Body of pancreas (tissue), 4 donors: ENCODE measurements around the gene EFNA3. TPM values are rescaled to one million over a fixed set of nuclear protein-coding genes. Genes with fewer than 3 reads are reported as not detected.

ENCODE experiments used
- ATAC-seq: fragments of 150-250 bp; one replicate; pipeline ENCODE4 v1.9.1; 2016
- DNase-seq, 4 donors: peaks; one replicate each; pipeline ENCODE4 v3.0.0-alpha.2; 2019
- H3K27ac ChIP-seq, 4 donors: fragments of 200-600 bp; sonication (generic); 1 replicate in 3 of 4; 2 replicates in 1 of 4; pipeline versions ENCODE4 v1.5.1 to v1.6.1; 2016 to 2019; ENCODE audit warnings: mild to moderate bottlenecking in 1 of 4, mixed read lengths in 1 of 4, moderate library complexity in 1 of 4
- H3K27me3 ChIP-seq, 2 donors: fragments of 200-600 bp; sonication (generic); one replicate each; pipeline ENCODE4 v1.6.0; 2016; ENCODE audit warnings: mild to moderate bottlenecking in 1 of 2
- H3K36me3 ChIP-seq, 2 donors: fragments of 200-600 bp; sonication (generic); replicated peaks in 1 of 2; 2 replicates each; pipeline ENCODE4 v1.5.1; 2016; ENCODE audit warnings: low read depth in 2 of 2; ENCODE audit not compliant: insufficient read depth in 1 of 2
- H3K4me1 ChIP-seq: fragments of 200-600 bp; sonication (generic); one replicate; pipeline ENCODE4 v1.6.0; 2016
- H3K4me3 ChIP-seq, 2 donors: fragments of 200-600 bp; sonication (generic); 1 replicate in 1 of 2; 2 replicates in 1 of 2; pipeline ENCODE4 v1.5.1; 2016 to 2019
- H3K9me3 ChIP-seq, 3 donors: fragments of 200-600 bp; sonication (generic); 1 replicate in 2 of 3; 2 replicates in 1 of 3; pipeline ENCODE4 v1.5.1; 2016
- CTCF ChIP-seq, 7 experiments: fragments of 450-650 bp in 4 of 7; fragments of 200-600 bp in 3 of 7; sonication (generic) in 3 of 7; IDR thresholded peaks; one replicate each; pipeline ENCODE4 v1.5.1; 2016 to 2019; ENCODE audit warnings: antibody characterized with exemption in 7 of 7
- POLR2A ChIP-seq, 3 donors: fragments of 450-650 bp; IDR thresholded peaks; one replicate each; pipeline ENCODE4 v1.6.1; 2016; ENCODE audit warnings: antibody characterized with exemption in 3 of 3, mild to moderate bottlenecking in 2 of 3
- WGBS, 2 donors: methylation state at CpG; one replicate each; pipeline ENCODE4 v1.1.5; 2017; 5-methylcytosine and 5-hydroxymethylcytosine counted together
- intact Hi-C: fragments of 100-400 bp; cut with DNase I; formaldehyde crosslinking; loops from one replicate; pipeline ENCODE4 v1.15.1; 2023
- total RNA-seq, 2 donors: library from RNA; depleted of rRNA; stranded (reverse); fragments of >200 nt; gene quantifications; one replicate each; pipeline ENCODE4 v1.1.0, GENCODE V29; 2016

The EFNA3 gene
- total RNA-seq, 2 donors from 2014 or later = 1.8 TPM; not detected in 1

DNA sequence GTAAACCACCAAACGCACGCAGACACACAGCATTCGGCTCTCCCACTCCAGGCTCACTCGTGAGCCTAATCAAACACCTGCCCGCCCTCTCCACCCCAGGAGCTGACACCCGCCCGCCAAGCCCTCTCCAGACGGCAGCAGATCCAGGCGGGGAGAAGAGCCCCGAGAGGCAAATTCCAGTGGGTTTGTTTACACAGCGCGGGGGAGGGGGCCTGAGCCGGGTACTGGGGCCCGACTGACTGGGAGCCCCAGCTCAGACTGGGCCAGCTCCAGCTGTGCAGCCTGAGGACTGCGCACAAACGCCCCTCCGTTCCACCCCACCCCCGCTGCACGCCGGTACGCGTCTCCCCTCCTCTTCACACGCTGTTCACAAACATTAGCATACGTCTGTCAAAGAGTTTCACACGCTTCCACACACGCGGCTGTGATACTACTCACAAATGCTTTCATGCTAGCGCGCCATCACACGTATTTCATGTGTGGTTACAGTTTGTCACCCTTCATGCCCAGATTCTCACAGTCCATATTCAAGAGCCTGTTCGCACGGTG, 48.0 kb downstream of the EFNA3 start:
- WGBS, 2 donors = 3 to 6% methylated on average over 21 to 32 of the region's 32 CpGs
- H3K27me3 ChIP-seq = no peaks in the 10 kb centered on the region
- DNase-seq (peak; percentile 46 to 61 (median 50)), ATAC-seq (peak; percentile 7)
- H3K4me3 ChIP-seq = no peak overlapping the region
- intact Hi-C loops = loop anchor here (5.0 kb wide), 1 partner anchor 34 kb away; no protein-coding TSS in a partner anchor
- no peaks in the 10 kb centered on the region for H3K9me3 ChIP-seq
- H3K36me3 ChIP-seq = peaks cover 0 to 1% of the 10 kb centered on the region in 2 donors
- peak overlapping the region; percentile 94 to 99 (median 98) for H3K27ac ChIP-seq
- no peak for TF ChIP-seq POLR2A (IDR thresholded peaks at IDR 0.05)
- peak in 1 of 7 experiments; percentile 16 for TF ChIP-seq CTCF (IDR thresholded peaks at IDR 0.05)
- peaks cover 52% of the 10 kb centered on the region for H3K4me1 ChIP-seq

DNA sequence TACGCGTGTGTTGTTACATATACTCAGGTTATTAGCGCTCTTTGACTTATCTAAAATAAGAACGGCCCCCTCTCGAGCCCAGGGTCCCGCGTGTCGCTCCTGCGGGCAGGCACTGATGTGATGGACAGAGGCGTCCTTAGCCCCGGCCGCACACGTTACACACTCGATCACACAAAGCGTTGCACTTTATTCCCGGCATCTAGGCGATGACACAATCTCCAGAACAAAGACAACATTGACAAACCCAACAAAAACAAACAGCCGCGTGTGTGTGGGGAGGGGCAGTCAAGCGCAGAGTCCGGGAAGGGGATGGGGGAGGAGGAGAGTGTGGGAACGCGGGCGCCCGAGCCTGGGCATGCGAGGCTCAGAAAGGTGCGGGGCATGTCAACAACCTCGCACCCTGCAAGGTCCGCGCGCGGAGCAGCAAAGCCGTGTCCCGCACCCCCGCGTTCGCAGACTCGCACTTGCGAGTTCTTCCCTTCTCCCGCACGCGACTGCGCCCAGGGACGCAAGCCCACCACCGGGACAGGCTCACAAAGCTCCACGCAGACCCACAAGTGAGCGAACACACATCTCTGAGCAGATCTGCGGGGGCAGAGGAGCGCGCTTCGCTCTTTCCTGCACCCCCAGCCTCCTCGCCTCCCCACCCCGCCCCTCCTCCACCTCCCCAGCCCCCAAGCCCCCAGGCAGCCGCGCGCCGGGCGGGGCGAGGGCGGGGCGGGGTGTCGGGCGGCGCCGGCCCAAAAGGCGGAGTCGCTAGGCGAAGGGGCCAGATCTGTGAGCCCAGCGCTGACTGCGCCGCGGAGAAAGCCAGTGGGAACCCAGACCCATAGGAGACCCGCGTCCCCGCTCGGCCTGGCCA, 48.7 kb downstream of the EFNA3 start, which contains the start of gene EFNA1:
Gene EFNA1 (plus strand): TSS at position 772 of the 862 bp plus-strand sequence. CDS start 102 bp downstream, outside the sequence.
- 0% methylated on average over 31 to 60 of the region's 76 CpGs for WGBS, 2 donors

DNA sequence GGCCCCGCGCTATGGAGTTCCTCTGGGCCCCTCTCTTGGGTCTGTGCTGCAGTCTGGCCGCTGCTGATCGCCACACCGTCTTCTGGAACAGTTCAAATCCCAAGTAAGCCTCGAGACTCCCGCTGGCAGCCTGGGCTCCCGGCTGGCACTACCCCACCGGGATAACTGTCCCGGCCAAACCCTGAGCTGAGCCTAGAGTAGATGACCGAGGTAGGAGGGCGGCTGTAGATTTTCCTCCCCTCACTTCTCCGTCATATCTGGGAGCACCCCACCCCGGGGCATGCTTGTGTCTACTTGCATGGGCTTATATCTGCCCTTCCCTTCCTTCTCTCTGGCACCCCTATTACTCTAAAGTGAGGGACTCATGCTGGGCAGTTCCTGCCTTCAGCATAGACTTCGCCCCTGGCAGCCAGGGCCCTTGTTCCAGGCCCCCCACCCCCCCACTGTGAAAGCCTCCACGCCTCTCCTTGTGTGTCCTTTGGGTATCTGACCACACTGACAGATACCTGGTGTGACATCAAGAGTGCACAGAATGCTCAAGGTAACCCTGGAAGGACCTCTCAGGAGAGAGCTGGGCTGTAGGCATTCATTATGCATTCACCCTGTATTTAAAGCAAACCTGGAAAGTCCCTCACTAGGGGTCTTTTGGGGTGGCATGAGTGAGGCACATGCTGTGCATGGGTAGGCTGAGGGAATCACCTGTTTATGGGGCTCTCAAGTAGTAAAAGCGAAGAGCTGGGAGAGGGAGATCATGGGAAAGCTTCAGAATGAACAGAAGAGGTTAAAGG, 49.5 kb downstream of the EFNA3 start:
- peaks cover 67% of the 10 kb centered on the region for H3K4me1 ChIP-seq
- no peaks in the 10 kb centered on the region for H3K9me3 ChIP-seq
- intact Hi-C loops = loop anchor here (5.0 kb wide), 1 partner anchor 36 kb away; no protein-coding TSS in a partner anchor
- H3K36me3 ChIP-seq = peaks cover 0 to 4% of the 10 kb centered on the region in 2 donors
- H3K27ac ChIP-seq = peak overlapping the region; percentile 94 to 99 (median 98)
- DNase-seq (no peak), ATAC-seq (no peak)
- TF ChIP-seq POLR2A (IDR thresholded peaks at IDR 0.05) (no peak), CTCF (IDR thresholded peaks at IDR 0.05) (no peak)
- WGBS, 2 donors = 2 to 16% methylated on average over 1 to 17 of the region's 17 CpGs
- H3K4me3 ChIP-seq = peak overlapping the region; percentile 79 to 91
- no peaks in the 10 kb centered on the region for H3K27me3 ChIP-seq

More for the DNA sequence above, 48.7 kb downstream of the EFNA3 start, which contains the start of gene EFNA1:
- no peaks in the 10 kb centered on the region for H3K9me3 ChIP-seq
- peak within 1 kb of the TSS; percentile 94 to 99 (median 98) for H3K27ac ChIP-seq
- H3K4me3 ChIP-seq = peak within 1 kb of the TSS; percentile 79 to 91
- TF ChIP-seq CTCF (IDR thresholded peaks at IDR 0.05) = no peak
- TF ChIP-seq POLR2A (IDR thresholded peaks at IDR 0.05) = peak; percentile 75 to 92 (median 87)
- peaks cover 58% of the 10 kb centered on the region for H3K4me1 ChIP-seq
- DNase-seq (peak; percentile 78 to 88 (median 81)), ATAC-seq (peak; percentile 64)
- H3K27me3 ChIP-seq = no peaks in the 10 kb centered on the region
- H3K36me3 ChIP-seq = peaks cover 0 to 4% of the 10 kb centered on the region in 2 donors
- intact Hi-C loops = loop anchor here (5.0 kb wide), 1 partner anchor 35 kb away; no protein-coding TSS in a partner anchor

DNA sequence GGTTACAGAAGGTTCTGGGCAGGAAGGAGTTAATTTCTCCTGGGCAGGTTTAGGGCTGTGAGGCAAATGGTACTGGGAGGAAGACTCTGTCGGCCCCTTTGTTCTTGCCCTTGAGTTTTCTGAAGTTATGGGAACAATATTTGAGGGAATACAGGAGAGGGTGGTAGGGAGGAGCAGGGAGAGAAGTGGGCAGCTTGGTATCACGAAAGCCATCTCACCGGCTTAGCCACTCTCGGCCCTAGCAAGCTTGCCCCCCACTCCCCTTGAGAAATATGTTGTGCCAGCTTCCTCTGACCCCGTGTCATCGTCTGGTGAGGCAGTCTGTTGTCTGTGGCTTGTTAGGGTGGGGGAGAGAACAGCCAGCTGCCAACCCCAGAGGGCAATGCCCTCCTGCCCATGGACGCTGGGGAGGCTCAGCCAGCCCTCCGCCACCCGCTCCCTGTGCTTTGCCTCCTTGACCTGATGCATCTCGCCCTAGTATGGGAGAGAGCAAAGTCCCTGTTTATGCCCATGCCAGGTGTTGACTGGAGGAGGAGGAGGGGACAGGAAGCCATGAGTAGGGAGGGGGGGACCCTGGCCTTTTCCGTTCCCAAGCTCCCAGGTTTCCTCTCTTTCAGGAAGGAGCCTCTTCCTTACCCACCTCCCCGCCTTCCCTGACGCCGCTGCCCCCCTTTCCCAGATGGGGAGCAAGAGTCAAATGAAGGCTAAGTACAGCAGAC, 50.3 kb downstream of the EFNA3 start:
- H3K36me3 ChIP-seq = peaks cover 4 to 6% of the 10 kb centered on the region in 2 donors
- DNase-seq = peak; percentile 65 to 84 (median 78)
- intact Hi-C loops = loop anchor here (5.0 kb wide), 1 partner anchor 37 kb away; no protein-coding TSS in a partner anchor
- H3K4me3 ChIP-seq = peak overlapping the region; percentile 51 to 79
- peak overlapping the region; percentile 94 to 99 (median 98) for H3K27ac ChIP-seq
- peaks cover 74% of the 10 kb centered on the region for H3K4me1 ChIP-seq
- TF ChIP-seq CTCF (IDR thresholded peaks at IDR 0.05) (no peak), POLR2A (IDR thresholded peaks at IDR 0.05) (peak; percentile 67 to 69 (median 67))
- peak; percentile 38 for ATAC-seq
- no peaks in the 10 kb centered on the region for H3K27me3 ChIP-seq
- WGBS, 2 donors = 1 to 3% methylated on average over 14 of the region's 14 CpGs
- no peaks in the 10 kb centered on the region for H3K9me3 ChIP-seq
